HEK293T (cell line): ENCODE results near the gene EBF3.

Source experiments
- CTBP1 ChIP-seq: fragments of 450-650 bp; IDR thresholded peaks from 2 replicates; pipeline ENCODE4 v1.6.1; 2016; ENCODE audit warnings: borderline replicate concordance
- ELF4 ChIP-seq: fragments of 450-650 bp; IDR thresholded peaks from 2 replicates; pipeline ENCODE4 v1.6.1; 2017; ENCODE audit warnings: antibody characterized with exemption
- FOXM1 ChIP-seq: fragments of 450-650 bp; IDR thresholded peaks from 2 replicates; pipeline ENCODE4 v1.6.1; 2017; ENCODE audit warnings: mild to moderate bottlenecking, borderline replicate concordance
- SP1 ChIP-seq: fragments of 450-650 bp; IDR thresholded peaks from 2 replicates; pipeline ENCODE4 v1.6.1; 2017
- TARDBP ChIP-seq: fragments of 450-650 bp; IDR thresholded peaks from 2 replicates; pipeline ENCODE4 v1.6.1; 2016

DNA sequence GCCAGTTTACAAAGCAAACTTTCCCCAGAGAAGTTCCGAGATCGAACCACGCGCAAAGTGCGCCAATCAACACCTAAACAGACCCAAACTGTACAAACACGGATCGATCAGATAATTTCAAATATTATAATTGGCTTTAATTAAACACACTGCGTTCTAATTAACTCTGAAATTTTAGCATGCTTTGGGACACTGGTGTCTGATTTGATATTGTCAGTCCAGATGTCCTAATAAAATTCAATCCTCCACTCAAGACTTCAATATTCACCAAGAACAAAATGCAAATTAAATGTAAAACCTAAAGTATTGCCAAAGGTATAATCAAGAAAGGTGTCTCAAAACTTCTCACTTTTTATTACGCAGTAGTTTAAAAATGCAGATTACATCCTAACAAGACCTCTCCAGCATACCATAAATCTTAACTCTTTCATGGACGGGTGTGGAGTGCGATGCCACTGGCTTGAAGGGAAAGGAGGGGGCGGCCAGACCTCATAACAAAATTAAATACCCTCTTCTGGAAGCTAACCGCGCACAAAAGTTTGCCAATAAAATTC, 5.9 kb upstream of the EBF3 start:
- no peak for TF ChIP-seq ELF4
- TF ChIP-seq FOXM1, result no peak
- TF ChIP-seq TARDBP, result no peak
- TF ChIP-seq CTBP1, result no peak
- no peak for TF ChIP-seq SP1
